ENCODE results near the gene WDFY1.
"Not testable (repeated sequence)": the region's sequence is repeated elsewhere in the genome, so short reads cannot be mapped to it uniquely, and the experiment has no call there.

Gene WDFY1

DNA sequence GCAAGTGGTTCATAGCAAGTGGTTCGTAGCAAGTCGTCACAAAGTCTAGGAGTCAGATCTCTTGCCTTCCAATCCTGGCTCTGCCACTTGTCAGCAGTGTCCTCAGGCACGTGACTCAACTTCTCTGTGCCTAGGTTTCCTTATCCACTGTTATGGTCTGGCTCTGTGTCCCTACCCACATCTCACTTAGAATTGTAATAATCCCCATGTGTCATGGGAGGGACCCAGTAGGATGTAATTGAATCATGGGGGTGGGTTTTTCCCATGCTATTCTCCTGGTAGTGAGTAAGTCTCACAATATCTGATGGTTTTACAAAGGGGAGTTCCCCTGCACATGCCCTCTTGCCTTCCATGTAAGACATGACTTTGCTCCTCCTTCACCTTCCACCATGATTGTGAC lies 55.9 kb downstream of the WDFY1 start:
- DNase-seq = no peak

- no peak for DNase-seq
Observed at GRCh38 chr2:223888251-223888650, 56.9 kb downstream of the WDFY1 start.

GRCh38 chr2:223887127-223887526 lies 58.0 kb downstream of the WDFY1 start:
- DNase-seq = no peak

DNA sequence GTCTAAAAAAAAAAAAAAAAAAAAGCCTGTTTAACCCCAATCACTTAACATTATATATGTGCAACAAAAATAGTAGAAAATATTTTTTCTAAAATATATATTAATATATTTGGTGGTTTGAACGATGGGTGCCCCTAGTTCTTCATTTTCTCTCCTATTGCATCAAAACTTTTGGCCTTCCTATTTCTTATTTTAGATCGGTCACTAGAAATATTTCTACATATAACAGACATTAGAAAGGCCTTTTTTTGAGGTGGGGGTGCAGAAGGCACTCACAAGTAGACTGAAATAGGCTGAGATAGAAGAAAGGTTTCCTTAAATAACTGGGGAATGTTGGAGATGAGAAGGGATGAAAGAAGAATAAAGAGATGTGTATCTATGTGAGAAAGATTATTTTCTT lies 58.4 kb downstream of the WDFY1 start:
- DNase-seq = no peak

DNA sequence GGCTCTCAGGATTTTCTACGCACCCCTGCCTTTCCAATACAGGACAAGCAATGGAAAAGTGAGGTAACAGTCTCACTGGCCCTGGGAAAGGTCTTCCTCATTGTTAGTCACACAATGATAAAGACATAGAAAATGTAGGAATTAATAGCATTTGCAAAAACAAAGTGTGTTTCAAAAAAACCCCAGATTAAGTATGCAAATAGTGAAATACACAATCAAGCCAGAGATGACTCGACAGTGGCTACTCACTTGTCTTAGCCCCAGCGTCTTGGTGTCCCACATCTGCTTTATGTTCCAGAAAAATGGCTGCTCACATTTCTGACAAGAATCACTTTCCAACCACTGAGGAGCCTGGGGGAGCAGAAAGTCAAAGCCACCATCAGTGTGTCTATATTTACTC lies 60.7 kb downstream of the WDFY1 start:
- no peak for DNase-seq

- DNase-seq = no peak
Observed at GRCh38 chr2:223882715-223883114, 62.4 kb downstream of the WDFY1 start.

- no peak for DNase-seq
Observed at GRCh38 chr2:223880796-223881195, 64.3 kb downstream of the WDFY1 start.

- no peak for DNase-seq
Observed at GRCh38 chr2:223877721-223878410, 67.3 kb downstream of the WDFY1 start.

GRCh38 chr2:223873672-223874071 lies 71.5 kb downstream of the WDFY1 start:
- DNase-seq = no peak

DNA sequence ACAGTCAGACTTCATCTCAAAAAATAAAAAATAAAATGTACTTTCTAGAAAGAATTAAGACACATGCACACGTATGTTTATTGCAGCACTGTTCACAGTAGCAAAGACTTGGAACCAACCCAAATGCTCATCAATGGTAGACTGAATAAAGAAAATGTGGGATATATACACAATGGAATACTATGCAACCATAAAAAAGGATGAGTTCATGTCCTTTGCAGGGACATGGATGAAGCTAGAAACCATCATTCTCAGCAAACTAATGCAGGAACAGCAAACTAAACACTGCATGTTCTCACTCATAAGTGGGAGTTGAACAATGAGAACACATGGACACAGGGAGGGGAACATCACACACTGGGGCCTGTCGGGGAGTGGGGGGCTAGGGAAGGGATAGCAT lies 72.4 kb downstream of the WDFY1 start:
- DNase-seq = not testable (repeated sequence)

DNA sequence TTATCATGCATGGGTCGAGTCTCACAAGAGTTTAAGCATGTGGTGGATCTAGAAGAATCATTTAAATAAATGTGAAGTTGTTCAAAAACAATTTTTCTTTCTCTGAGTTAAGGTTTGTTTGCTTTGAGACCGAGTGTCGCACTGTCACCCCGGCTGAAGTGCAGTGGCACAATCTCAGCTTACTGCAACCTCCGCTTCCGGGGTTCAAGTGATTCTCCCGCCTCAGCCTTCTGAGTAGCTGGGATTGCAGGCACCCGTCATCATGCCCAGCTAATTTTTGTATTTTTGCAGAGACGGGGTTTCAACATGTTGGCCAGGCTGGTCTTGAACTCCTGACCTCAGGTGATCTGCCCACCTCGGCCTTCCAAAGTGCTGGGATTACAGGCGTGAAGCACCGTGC lies 73.5 kb downstream of the WDFY1 start:
- DNase-seq = not testable (repeated sequence)

DNA sequence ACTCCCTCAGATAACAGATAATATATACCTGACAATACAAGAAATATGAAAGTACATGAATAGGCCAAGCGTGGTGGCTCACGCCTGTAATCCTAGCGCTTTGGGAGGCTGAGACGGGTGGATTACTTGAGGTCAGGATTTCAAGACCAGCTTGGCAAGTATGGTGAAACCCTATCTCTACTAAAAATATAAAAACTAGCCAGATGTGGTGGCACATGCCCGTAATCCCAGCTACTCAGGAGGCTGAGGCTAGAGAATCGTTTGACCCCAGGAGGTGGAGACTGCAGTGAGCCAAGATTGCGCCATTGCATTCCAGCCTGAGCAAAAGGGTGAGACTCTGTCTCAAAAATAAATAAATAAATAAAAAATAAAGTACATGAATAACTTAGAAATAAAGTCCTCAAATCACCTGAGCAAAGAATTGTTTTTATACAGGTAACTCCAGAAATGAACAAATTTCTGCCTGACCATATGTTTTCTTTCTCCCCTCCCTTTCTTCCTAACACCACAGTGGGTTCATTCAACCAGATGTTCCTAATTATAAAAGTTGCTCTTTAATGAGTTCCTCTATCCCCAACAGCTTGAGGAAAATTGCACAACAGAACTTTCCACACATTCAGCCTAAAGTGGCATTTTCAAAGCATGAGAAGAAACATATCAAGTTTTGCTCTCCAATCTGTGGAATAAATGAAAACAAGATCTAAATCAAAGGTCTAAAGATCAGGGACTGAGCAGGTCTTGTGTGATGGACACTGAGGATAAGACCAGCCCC lies 74.1 kb downstream of the WDFY1 start:
- no peak for DNase-seq

- DNase-seq = no peak
Observed at GRCh38 chr2:223868005-223868404, 77.1 kb downstream of the WDFY1 start.

- DNase-seq = no peak
Observed at GRCh38 chr2:223865907-223866508, 79.1 kb downstream of the WDFY1 start.

DNA sequence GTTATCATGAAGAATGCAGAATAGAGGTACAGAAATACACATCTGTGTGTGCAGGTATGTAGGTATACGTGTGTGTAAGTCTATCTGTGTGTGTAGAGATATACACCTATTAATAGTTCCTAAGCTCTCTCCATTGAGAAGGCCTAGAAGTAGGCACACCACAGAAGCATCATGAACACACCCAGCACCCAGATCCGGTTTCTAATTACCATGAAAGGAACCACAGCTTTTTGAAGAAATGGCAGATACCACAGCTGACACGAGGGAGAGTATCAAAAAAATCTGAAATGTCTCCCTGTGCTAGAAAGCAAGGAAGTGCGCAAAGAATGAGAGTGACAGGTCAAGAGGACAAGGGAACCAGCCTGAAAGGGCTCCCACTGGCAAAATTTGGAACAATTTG lies 80.0 kb downstream of the WDFY1 start:
- DNase-seq = no peak

DNA sequence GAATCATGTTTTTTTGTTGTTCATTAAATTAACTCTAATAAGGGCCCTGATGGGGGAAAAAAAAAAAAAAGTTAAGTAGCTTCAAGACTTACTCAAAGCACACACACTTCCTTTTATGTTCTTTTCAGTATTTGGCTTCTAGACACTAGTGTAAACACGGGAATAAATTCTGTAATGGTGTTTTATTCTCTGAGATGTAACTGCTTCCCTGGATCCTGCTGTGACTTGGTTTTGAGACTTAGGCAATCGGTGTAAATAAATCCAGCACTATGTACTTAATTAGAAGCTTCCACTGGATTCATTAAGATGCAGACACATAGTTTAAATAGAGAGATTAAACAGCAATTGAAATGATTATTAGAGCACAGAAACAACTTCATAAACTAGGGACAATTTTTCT lies 81.6 kb downstream of the WDFY1 start:
- no peak for DNase-seq

- no peak for DNase-seq
Observed at GRCh38 chr2:223860809-223861738, 84.1 kb downstream of the WDFY1 start.

DNA sequence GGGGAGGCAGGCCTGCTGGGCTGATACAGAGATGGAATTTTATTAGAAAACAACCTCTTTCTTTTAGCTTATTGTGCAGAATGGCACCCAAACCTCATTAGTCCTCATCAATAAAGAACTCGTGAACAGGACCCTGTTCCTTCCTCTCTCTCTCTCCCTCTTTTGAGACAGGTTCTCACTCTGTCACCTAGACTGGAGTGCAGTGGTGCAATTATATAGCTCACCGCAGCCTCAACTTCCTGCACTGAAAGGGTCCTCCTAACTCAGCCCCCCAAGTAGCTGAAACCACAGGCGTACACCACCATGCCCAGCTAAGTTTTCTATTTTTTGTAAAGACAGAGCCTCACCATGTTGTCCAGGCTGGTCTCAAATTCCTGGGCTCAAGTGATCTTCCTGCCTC lies 86.1 kb downstream of the WDFY1 start:
- DNase-seq = no peak

DNA sequence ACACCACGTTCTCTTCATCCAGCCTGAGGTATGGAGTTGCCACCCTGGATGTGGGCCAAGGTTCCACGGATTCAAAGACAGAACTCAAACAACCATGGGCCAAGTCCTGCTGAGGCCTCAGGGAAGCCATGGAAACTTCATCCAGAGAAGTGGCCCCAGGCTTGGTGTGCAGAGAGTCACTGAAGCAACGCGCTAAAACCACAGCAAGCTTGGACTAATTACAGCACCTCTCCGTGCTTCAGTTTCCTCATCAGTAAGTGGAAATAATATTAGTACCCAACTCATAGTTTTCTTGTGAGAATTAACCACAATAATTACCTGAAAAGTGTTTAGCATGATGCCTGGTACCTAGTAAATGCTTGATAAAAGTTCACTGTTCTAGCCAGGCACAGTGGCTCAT lies 88.6 kb downstream of the WDFY1 start:
- no peak for DNase-seq

DNA sequence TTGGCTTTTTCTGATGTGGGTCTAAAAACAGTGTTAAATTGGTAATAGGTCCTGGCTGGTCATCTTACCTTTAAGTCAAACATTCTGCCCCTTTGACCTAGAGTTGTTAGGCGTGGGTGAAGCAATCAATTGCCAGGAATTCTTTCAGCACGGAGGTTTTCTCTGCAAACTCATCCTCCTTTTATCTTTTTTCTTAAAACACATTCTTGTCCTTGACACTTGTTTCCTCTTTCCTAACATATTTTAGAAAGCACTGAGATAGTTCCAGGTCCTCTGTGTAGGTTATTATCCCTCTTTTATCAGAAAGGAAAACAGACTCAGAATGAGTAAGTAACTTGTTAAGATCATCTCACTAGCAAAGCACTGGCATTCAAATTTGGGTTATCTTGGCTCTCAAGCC lies 89.1 kb downstream of the WDFY1 start:
- no peak for DNase-seq

- DNase-seq = no peak
Observed at GRCh38 chr2:223855426-223855825, 89.7 kb downstream of the WDFY1 start.

GRCh38 chr2:223854741-223855140 lies 90.4 kb downstream of the WDFY1 start:
- DNase-seq = no peak

- no peak for DNase-seq
Observed at GRCh38 chr2:223853425-223853837, 91.7 kb downstream of the WDFY1 start.
